Measurements from ENCODE around the gene OLFML2B.

Gene OLFML2B

GRCh38 chr1:162011337-162012012 is 12.2 kb downstream of the OLFML2B start:
- in situ Hi-C loops (cut with HindIII; ENCODE audit: low pct_ligation_motif_present, low sequenced_read_pairs) = no loop called here
- Histone ChIP-seq H3K27ac (no peak overlapping the region), H3K4me3 (ENCODE audit: low read depth, low read length) (no peak overlapping the region), H3K27me3 (replicated peaks) (no peaks in the 10 kb centered on the region), H3K36me3 (replicated peaks) (no peaks in the 10 kb centered on the region)
- DNase-seq = no peak
- TF ChIP-seq, protein P1, sequence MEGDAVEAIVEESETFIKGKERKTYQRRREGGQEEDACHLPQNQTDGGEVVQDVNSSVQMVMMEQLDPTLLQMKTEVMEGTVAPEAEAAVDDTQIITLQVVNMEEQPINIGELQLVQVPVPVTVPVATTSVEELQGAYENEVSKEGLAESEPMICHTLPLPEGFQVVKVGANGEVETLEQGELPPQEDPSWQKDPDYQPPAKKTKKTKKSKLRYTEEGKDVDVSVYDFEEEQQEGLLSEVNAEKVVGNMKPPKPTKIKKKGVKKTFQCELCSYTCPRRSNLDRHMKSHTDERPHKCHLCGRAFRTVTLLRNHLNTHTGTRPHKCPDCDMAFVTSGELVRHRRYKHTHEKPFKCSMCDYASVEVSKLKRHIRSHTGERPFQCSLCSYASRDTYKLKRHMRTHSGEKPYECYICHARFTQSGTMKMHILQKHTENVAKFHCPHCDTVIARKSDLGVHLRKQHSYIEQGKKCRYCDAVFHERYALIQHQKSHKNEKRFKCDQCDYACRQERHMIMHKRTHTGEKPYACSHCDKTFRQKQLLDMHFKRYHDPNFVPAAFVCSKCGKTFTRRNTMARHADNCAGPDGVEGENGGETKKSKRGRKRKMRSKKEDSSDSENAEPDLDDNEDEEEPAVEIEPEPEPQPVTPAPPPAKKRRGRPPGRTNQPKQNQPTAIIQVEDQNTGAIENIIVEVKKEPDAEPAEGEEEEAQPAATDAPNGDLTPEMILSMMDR (IDR thresholded peaks at IDR 0.05; ENCODE audit: low read depth, low read length, missing control alignments) = no peak

- in situ Hi-C loops (cut with HindIII; ENCODE audit: low pct_ligation_motif_present, low sequenced_read_pairs) = no loop called here
- Histone ChIP-seq H3K4me3 (ENCODE audit: low read depth, low read length) (no peak overlapping the region), H3K36me3 (replicated peaks) (no peaks in the 10 kb centered on the region), H3K27me3 (replicated peaks) (no peaks in the 10 kb centered on the region), H3K27ac (no peak overlapping the region)
- DNase-seq = no peak
- TF ChIP-seq, protein P1 (IDR thresholded peaks at IDR 0.05; ENCODE audit: low read depth, low read length, missing control alignments) = no peak
Measured at GRCh38 chr1:162010175-162010506, 13.5 kb downstream of the OLFML2B start.

DNA sequence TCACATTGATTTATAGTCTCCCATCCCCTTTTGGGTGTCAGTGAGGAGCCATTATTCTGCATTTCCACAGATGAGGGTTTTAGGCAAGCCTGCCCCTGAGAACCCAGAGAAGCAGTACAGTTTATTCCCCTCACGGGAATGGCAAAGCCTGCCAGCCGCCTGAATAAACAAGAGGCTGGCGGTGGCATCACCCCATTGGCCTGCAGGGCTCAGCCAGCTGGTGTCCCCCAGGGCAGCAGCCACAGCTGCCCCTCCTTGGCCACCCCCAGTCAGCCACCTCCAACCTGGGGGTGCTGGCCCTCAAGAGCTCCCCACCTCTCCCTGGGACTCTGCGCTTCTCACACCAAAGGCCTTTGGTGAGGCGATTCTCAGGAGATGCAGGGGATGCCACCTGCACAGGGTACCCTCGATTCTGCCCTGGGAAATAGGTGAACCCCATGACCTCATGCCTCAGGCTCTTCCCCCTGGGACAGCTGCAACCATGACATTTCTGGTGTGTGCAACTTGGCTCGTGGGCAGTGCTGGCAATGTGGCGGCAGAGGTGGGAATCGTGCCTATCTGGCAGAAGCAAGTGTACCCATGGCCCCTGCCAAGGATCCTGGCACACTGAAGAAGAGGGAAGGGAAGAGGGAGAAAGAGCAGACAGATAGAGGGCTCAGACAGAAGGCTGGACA is 14.0 kb downstream of the OLFML2B start:
- H3K27ac ChIP-seq = no peak overlapping the region
- TF ChIP-seq, protein P1 (IDR thresholded peaks at IDR 0.05; ENCODE audit: low read depth, low read length, missing control alignments) = no peak
- no peaks in the 10 kb centered on the region for H3K36me3 ChIP-seq (replicated peaks)
- H3K4me3 ChIP-seq (ENCODE audit: low read depth, low read length) = no peak overlapping the region
- in situ Hi-C loops (cut with HindIII; ENCODE audit: low pct_ligation_motif_present, low sequenced_read_pairs) = no loop called here
- H3K27me3 ChIP-seq (replicated peaks) = no peaks in the 10 kb centered on the region
- no peak for DNase-seq

DNA sequence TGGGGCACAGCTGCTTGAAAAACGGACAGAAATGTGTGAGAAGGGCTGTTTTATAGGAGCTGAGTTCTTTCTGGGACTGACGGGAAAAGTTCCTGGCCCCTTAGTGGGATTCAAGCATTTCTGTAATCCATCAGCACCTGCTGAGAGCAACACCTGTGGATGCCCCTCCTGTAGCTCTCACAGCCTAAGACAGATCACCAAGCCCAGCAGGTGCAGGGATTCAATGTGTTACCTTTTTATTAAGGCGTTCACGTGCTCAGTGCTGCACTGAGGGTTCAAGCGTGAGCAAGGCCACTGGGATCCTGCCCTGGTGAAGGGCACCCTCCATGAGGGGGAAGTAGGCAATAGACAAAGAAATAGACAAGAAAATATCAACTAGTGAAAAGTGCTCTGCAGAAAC is 14.9 kb downstream of the OLFML2B start:
- H3K36me3 ChIP-seq (replicated peaks) = no peaks in the 10 kb centered on the region
- H3K27ac ChIP-seq = no peak overlapping the region
- TF ChIP-seq, protein P1 (IDR thresholded peaks at IDR 0.05; ENCODE audit: low read depth, low read length, missing control alignments) = no peak
- no peak for DNase-seq
- in situ Hi-C loops (cut with HindIII; ENCODE audit: low pct_ligation_motif_present, low sequenced_read_pairs) = no loop called here
- no peaks in the 10 kb centered on the region for H3K27me3 ChIP-seq (replicated peaks)
- H3K4me3 ChIP-seq (ENCODE audit: low read depth, low read length) = no peak overlapping the region

DNA sequence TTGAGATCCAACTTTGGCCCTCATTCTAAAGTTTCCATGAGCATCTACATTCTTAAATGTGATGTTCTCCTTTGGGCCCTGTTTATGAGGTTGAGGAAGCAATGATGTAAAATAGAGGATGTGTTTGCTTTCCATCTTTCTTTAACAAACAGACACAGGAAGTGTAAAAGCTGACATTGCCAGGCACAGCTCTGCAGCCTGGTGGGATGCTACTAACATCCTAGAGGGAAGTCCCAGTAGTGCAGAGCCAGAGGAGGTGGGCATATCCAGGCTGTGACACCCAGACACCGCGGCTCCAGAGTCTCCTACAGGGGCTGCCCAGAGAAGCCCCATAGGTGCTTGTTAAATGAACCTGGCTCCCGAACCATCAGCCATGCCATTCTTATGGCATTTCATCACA is 16.2 kb downstream of the OLFML2B start:
- Histone ChIP-seq H3K27ac (no peak overlapping the region), H3K36me3 (replicated peaks) (no peaks in the 10 kb centered on the region), H3K4me3 (ENCODE audit: low read depth, low read length) (no peak overlapping the region), H3K27me3 (replicated peaks) (no peaks in the 10 kb centered on the region)
- TF ChIP-seq, protein P1 (IDR thresholded peaks at IDR 0.05; ENCODE audit: low read depth, low read length, missing control alignments) = peak; percentile 18
- in situ Hi-C loops (cut with HindIII; ENCODE audit: low pct_ligation_motif_present, low sequenced_read_pairs) = no loop called here
- no peak for DNase-seq

All from brain microvascular endothelial cell (primary cell).